ENCODE data around the gene SERPINB8.

SERPINB8 gene

GRCh38 chr18:64009305-64009704 lies 39.4 kb downstream of the SERPINB8 start:
- DNase-seq (ENCODE audit: low read depth in 1 of 2, low spot score in 1 of 2), result no peak

DNA sequence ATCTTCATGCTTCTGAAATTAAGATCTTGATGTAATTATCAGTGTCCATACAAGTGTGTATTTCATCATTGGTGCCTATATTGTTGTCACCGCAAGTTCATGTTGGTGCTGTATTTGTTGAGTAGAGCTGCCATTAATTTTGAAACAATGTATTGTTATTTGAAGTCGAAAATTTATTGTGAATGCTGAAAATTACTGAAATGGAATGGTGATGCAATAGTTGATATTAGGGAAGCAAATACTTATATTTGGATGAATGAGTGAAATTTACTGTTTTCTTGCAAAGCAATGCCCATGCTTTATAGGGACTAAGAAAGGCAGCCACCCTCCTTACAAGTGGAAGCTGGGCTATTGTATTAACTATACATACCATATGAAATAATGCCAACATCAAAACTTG lies 41.6 kb downstream of the SERPINB8 start:
- no peak for DNase-seq (ENCODE audit: low read depth in 1 of 2, low spot score in 1 of 2)

- DNase-seq (ENCODE audit: low read depth in 1 of 2, low spot score in 1 of 2), result no peak
Measured at GRCh38 chr18:64017870-64018269, 48.0 kb downstream of the SERPINB8 start.

DNA sequence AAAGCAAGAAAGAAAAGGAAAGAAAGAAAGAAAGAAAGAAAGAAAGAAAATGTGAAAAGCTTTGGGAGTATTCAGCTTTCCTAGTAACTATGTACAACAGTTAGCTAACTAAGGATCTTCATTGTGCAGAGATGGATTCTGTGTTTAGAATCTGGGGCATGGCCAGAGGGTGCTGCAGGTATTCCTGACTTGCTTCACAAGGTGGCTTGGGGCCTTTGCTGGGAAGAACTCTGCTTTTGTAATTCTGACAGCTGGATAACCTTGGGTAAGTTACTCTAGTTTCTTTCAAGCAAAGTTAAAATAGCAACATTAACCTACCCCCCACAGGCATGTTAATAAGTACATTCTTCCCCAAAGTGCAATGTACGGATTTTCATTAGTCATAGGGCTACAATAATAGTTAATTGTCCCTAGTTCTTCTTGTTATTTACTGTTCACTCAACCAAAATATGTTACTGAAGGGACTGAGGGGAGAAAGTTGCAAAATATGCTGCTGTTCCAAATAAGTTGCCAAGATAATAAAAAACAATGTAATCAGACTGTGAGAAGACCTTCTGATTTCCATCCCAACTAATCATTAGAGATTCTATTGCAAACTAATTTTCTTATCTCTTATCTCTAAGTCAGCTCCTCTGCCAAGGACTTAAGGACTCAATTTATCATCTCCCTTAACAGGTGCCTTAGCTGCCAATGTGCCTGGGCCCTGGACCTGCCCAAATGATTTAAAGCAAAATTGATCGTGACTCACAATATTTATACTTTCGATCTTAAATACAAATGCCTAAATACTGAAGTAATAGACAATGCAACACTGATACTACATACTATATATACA lies 50.3 kb downstream of the SERPINB8 start:
- no peak for DNase-seq (ENCODE audit: low read depth in 1 of 2, low spot score in 1 of 2)

- no peak for DNase-seq (ENCODE audit: low read depth in 1 of 2, low spot score in 1 of 2)
Measured at GRCh38 chr18:64026350-64026749, 56.5 kb downstream of the SERPINB8 start.

GRCh38 chr18:64027931-64028695 lies 58.2 kb downstream of the SERPINB8 start:
- no peak for DNase-seq (ENCODE audit: low read depth in 1 of 2, low spot score in 1 of 2)

GRCh38 chr18:64029096-64029495 lies 59.2 kb downstream of the SERPINB8 start:
- DNase-seq (ENCODE audit: low read depth in 1 of 2, low spot score in 1 of 2), result no peak

- DNase-seq (ENCODE audit: low read depth in 1 of 2, low spot score in 1 of 2), result no peak
Measured at GRCh38 chr18:64031411-64031810, 61.5 kb downstream of the SERPINB8 start.

GRCh38 chr18:64032312-64032711 lies 62.4 kb downstream of the SERPINB8 start:
- no peak for DNase-seq (ENCODE audit: low read depth in 1 of 2, low spot score in 1 of 2)

DNA sequence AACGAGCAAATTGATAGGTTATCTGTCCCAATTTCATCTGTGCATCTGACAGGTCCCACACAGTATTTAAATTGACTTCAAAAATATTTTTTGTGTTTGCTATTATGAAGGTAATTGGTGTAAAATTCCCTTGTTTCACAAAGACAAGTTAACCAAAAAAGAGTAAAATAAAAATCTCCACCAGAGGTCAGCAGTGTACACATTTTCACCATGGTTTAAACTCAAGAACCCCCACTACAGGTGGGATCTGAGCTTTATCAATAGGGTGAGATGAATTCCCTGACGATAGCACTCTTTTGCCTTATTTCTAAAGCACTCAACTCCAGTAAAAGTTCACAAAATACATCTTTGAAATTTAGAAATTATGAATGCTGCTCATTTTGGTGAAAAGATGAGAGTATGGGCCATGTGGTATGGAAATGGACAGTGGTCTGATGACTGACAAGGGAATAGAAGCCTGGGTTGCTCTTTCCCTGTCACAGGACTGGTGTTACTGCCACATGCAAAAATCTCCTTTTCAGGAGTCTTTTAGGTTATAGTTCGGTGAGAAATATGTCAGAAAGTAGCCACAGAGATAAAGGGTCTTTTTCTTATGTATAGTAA lies 68.0 kb downstream of the SERPINB8 start:
- no peak for DNase-seq (ENCODE audit: low read depth in 1 of 2, low spot score in 1 of 2)
